Measurements from ENCODE around the gene ELK4. TPM values are rescaled to one million over a fixed set of nuclear protein-coding genes. Genes with fewer than 3 reads are reported as not detected.

Gene ELK4
- total and polyA plus RNA-seq, 2 donors (not counting 3 experiments of a cell fraction or from before 2014, with no cell fraction given), result 8.7 to 107 TPM

DNA sequence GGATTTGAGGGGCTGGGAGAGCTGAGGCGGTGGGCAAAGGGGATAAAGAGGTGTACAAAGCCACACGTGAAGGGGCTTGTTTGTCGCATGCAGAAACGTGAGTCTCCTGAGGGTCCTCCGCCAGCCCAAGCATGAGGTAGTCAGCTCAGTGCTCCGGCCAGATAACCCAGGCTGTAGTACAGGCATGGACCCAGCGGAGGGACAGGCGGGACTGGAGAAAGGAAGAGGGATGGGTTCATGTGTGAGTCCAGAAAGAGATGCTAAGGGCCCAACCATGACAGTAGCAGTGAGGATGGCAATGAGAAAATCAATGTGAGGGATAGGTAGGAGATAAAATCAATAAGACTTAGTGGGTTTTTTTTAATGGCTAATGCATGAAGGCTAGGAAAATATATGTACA lies 13.7 kb upstream of the ELK4 start:
- Histone ChIP-seq H3K36me3 (ENCODE audit: control insufficient read depth in 2 of 2, extremely low read depth in 1 of 2, insufficient read depth in 2 of 2, low read length in 2 of 2) (no peaks in the 10 kb centered on the region), H3K79me2 (ENCODE audit: control insufficient read depth, insufficient read depth, low read length) (no peaks in the 10 kb centered on the region), H3K27me3 (ENCODE audit: control insufficient read depth in 2 of 2, insufficient read depth in 2 of 2, low read length in 2 of 2) (no peaks in the 10 kb centered on the region), H3K4me2 (ENCODE audit: insufficient read depth, low read length) (no peak overlapping the region), H4K20me1 (replicated peaks; ENCODE audit: control insufficient read depth, extremely low read depth, insufficient read depth, low read length) (no peaks in the 10 kb centered on the region), H3K4me1 (ENCODE audit: control insufficient read depth, extremely low read depth, insufficient read depth, low read length) (no peaks in the 10 kb centered on the region), H3K9ac (replicated peaks; ENCODE audit: extremely low read depth, insufficient read depth, low read length) (no peak overlapping the region), H3K4me3 (replicated peaks in 1 of 3; ENCODE audit: insufficient read depth in 1 of 3, low read depth in 1 of 3, low read length in 3 of 3) (no peak overlapping the region), H3K27ac (ENCODE audit: insufficient read depth, low read depth, low read length) (no peak overlapping the region), H3K9me3 (replicated peaks; ENCODE audit: control insufficient read depth, insufficient read depth, low read length) (no peaks in the 10 kb centered on the region), H2AFZ (ENCODE audit: low read depth, low read length) (no peak overlapping the region), H3K9me1 (replicated peaks; ENCODE audit: control insufficient read depth, extremely low read depth, insufficient read depth, low read length) (no peaks in the 10 kb centered on the region)
- FAIRE-seq (no peak), DNase-seq (ENCODE audit: low read depth, low spot score) (no peak)
- ChIA-PET POLR2A (no interaction called here), CTCF (interaction anchor here (0.5 to 3.6 kb wide), 7 partner anchors 9 to 291 kb away, joined by 3 to 25 read pairs (median 3); no protein-coding TSS in a partner anchor)
- TF ChIP-seq FOS (IDR thresholded peaks at IDR 0.05; ENCODE audit: borderline replicate concordance, insufficient read depth, low read length), result no peak
- no peak for TF ChIP-seq POLR2A (IDR thresholded peaks at IDR 0.05; ENCODE audit: low read depth, low read length)
- no peak for TF ChIP-seq EZH2 (IDR thresholded peaks at IDR 0.05; ENCODE audit: borderline replicate concordance, low read depth, low read length, severe bottlenecking)
- no peak for TF ChIP-seq POLR2AphosphoS5 (IDR thresholded peaks at IDR 0.05; ENCODE audit: insufficient read depth, low read depth, low read length)
- no peak for TF ChIP-seq JUN (IDR thresholded peaks at IDR 0.05; ENCODE audit: borderline replicate concordance, insufficient read depth, insufficient read length, low read depth)
- TF ChIP-seq, protein P1, sequence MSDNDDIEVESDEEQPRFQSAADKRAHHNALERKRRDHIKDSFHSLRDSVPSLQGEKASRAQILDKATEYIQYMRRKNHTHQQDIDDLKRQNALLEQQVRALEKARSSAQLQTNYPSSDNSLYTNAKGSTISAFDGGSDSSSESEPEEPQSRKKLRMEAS (IDR thresholded peaks at IDR 0.05; ENCODE audit: insufficient read depth, insufficient read length), result no peak
- no peak for TF ChIP-seq MYC (IDR thresholded peaks at IDR 0.05; ENCODE audit: low read depth, low read length)
- TF ChIP-seq, protein P2, sequence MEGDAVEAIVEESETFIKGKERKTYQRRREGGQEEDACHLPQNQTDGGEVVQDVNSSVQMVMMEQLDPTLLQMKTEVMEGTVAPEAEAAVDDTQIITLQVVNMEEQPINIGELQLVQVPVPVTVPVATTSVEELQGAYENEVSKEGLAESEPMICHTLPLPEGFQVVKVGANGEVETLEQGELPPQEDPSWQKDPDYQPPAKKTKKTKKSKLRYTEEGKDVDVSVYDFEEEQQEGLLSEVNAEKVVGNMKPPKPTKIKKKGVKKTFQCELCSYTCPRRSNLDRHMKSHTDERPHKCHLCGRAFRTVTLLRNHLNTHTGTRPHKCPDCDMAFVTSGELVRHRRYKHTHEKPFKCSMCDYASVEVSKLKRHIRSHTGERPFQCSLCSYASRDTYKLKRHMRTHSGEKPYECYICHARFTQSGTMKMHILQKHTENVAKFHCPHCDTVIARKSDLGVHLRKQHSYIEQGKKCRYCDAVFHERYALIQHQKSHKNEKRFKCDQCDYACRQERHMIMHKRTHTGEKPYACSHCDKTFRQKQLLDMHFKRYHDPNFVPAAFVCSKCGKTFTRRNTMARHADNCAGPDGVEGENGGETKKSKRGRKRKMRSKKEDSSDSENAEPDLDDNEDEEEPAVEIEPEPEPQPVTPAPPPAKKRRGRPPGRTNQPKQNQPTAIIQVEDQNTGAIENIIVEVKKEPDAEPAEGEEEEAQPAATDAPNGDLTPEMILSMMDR (IDR thresholded peaks at IDR 0.05; ENCODE audit: extremely low read depth in 1 of 2, insufficient read depth in 1 of 2, low read depth in 1 of 2, low read length in 2 of 2), result no peak
- no peak for TF ChIP-seq GATA2 (IDR thresholded peaks at IDR 0.05; ENCODE audit: insufficient read depth, insufficient read length, low read depth, low read length)
- no TSS peak for BruUV-seq (replicated peaks)
- intact Hi-C loops (cut with micrococcal nuclease), result no loop called here
- dilution Hi-C loops (cut with MboI; ENCODE audit: extremely low pct_ligation_motif_present, low sequenced_read_pairs), result no loop called here
